Measurements from ENCODE around the gene ZSWIM9.

The ZSWIM9 gene

DNA sequence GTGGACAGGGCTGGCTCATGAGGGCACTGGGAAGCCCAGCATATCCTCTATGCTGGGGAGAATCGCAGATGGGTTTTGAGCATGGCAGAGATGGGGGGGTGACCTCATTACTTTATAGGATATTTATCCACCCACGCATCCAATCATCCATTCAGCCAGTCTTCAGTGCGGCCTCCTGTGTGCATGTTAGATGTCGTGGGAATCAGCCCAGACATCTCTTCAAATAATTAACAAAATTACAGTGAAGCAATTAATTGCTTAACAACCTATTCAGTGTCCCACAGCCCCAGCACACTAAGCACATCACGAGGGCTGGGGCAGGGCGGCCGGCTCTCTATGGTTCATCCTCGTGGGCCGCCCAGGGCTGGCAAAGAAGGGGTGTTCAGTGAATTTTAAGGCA is 21.9 kb upstream of the ZSWIM9 start:
- H3K4me2 ChIP-seq (ENCODE audit: low read length, poor library complexity, severe bottlenecking) = no peak overlapping the region
- H3K4me1 ChIP-seq (ENCODE audit: control insufficient read depth, insufficient read depth, low read depth, low read length) = no peaks in the 10 kb centered on the region
- H4K8ac ChIP-seq (ENCODE audit: low read length) = no peak overlapping the region
- no peak overlapping the region for H2BK15ac ChIP-seq (ENCODE audit: low read depth, poor library complexity, severe bottlenecking)
- H3K18ac ChIP-seq (ENCODE audit: low read depth in 1 of 2, low read length in 2 of 2) = no peak overlapping the region
- H3K14ac ChIP-seq (ENCODE audit: low read length in 2 of 2) = no peak overlapping the region
- no peaks in the 10 kb centered on the region for H3K27me3 ChIP-seq (ENCODE audit: control insufficient read depth in 1 of 2, insufficient read depth in 1 of 2, low read length in 2 of 2)
- DNase-seq = no peak
- H3K79me1 ChIP-seq (replicated peaks; ENCODE audit: low read length, poor library complexity, severe bottlenecking) = no peaks in the 10 kb centered on the region
- H2AFZ ChIP-seq (ENCODE audit: low read depth, low read length) = no peak overlapping the region
- no peak overlapping the region for H2BK120ac ChIP-seq (ENCODE audit: low read depth, low read length)
- H2BK5ac ChIP-seq (ENCODE audit: low read depth, low read length, poor library complexity, severe bottlenecking) = no peak overlapping the region
- H4K91ac ChIP-seq (ENCODE audit: low read length) = no peak overlapping the region
- no peak overlapping the region for H2AK5ac ChIP-seq (ENCODE audit: low read length, severe bottlenecking)
- H3K27ac ChIP-seq (ENCODE audit: low read length, poor library complexity, severe bottlenecking) = no peak overlapping the region
- H3K4ac ChIP-seq (ENCODE audit: low read depth in 1 of 2, low read length in 2 of 2) = no peak overlapping the region
- no peaks in the 10 kb centered on the region for H3K9me3 ChIP-seq (ENCODE audit: control insufficient read depth, low read length)
- H3K36me3 ChIP-seq (ENCODE audit: control insufficient read depth in 1 of 2, insufficient read depth in 2 of 2, low read depth in 1 of 2, low read length in 2 of 2) = peaks cover 25 to 51% of the 10 kb centered on the region in 2 experiments
- H2BK12ac ChIP-seq (ENCODE audit: low read length in 2 of 2) = no peak overlapping the region
- no peak overlapping the region for H3K23ac ChIP-seq (ENCODE audit: low read length in 2 of 2)
- no peak overlapping the region for H3K9ac ChIP-seq (ENCODE audit: low read length)
- 98% methylated on average over 9 of the region's 9 CpGs for WGBS
- H3K4me3 ChIP-seq (ENCODE audit: insufficient read depth in 1 of 2, low read depth in 1 of 2, low read length in 2 of 2) = no peak overlapping the region

DNA sequence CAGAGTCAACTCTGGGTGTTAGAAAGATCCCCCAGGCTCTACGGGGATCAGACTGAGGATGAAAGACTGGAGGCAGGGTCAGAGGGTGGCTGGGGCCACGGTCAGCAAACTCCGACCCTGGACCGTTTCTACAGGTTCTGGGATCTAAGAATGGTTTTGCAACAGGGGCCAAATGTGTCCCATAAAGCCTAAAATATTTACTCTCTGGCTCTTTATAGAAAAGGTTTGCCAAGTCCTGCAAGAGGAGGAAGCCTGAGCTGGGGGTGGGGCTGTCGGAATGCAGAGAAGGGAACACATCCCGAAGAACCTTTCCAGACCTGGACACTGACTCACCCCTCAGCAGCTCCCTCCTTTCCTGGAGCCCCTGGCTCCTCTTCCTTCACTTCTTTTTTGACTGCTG is 21.1 kb upstream of the ZSWIM9 start:
- H3K27me3 ChIP-seq (ENCODE audit: control insufficient read depth in 1 of 2, insufficient read depth in 1 of 2, low read length in 2 of 2) = no peaks in the 10 kb centered on the region
- H3K18ac ChIP-seq (ENCODE audit: low read depth in 1 of 2, low read length in 2 of 2) = no peak overlapping the region
- no peaks in the 10 kb centered on the region for H3K79me1 ChIP-seq (replicated peaks; ENCODE audit: low read length, poor library complexity, severe bottlenecking)
- no peaks in the 10 kb centered on the region for H3K4me1 ChIP-seq (ENCODE audit: control insufficient read depth, insufficient read depth, low read depth, low read length)
- H3K27ac ChIP-seq (ENCODE audit: low read length, poor library complexity, severe bottlenecking) = no peak overlapping the region
- no peak overlapping the region for H3K9ac ChIP-seq (ENCODE audit: low read length)
- peaks cover 25 to 51% of the 10 kb centered on the region in 2 experiments for H3K36me3 ChIP-seq (ENCODE audit: control insufficient read depth in 1 of 2, insufficient read depth in 2 of 2, low read depth in 1 of 2, low read length in 2 of 2)
- no peak overlapping the region for H3K14ac ChIP-seq (ENCODE audit: low read length in 2 of 2)
- no peak overlapping the region for H2BK12ac ChIP-seq (ENCODE audit: low read length in 2 of 2)
- no peak overlapping the region for H3K4ac ChIP-seq (ENCODE audit: low read depth in 1 of 2, low read length in 2 of 2)
- no peak overlapping the region for H2AFZ ChIP-seq (ENCODE audit: low read depth, low read length)
- no peak overlapping the region for H3K4me3 ChIP-seq (ENCODE audit: insufficient read depth in 1 of 2, low read depth in 1 of 2, low read length in 2 of 2)
- no peak overlapping the region for H4K8ac ChIP-seq (ENCODE audit: low read length)
- no peaks in the 10 kb centered on the region for H3K9me3 ChIP-seq (ENCODE audit: control insufficient read depth, low read length)
- no peak for DNase-seq
- H3K23ac ChIP-seq (ENCODE audit: low read length in 2 of 2) = no peak overlapping the region
- no peak overlapping the region for H3K4me2 ChIP-seq (ENCODE audit: low read length, poor library complexity, severe bottlenecking)
- no peak overlapping the region for H2BK5ac ChIP-seq (ENCODE audit: low read depth, low read length, poor library complexity, severe bottlenecking)
- no peak overlapping the region for H2BK15ac ChIP-seq (ENCODE audit: low read depth, poor library complexity, severe bottlenecking)
- 92% methylated on average over 6 of the region's 6 CpGs for WGBS
- H2AK5ac ChIP-seq (ENCODE audit: low read length, severe bottlenecking) = no peak overlapping the region
- H2BK120ac ChIP-seq (ENCODE audit: low read depth, low read length) = no peak overlapping the region
- H4K91ac ChIP-seq (ENCODE audit: low read length) = no peak overlapping the region

DNA sequence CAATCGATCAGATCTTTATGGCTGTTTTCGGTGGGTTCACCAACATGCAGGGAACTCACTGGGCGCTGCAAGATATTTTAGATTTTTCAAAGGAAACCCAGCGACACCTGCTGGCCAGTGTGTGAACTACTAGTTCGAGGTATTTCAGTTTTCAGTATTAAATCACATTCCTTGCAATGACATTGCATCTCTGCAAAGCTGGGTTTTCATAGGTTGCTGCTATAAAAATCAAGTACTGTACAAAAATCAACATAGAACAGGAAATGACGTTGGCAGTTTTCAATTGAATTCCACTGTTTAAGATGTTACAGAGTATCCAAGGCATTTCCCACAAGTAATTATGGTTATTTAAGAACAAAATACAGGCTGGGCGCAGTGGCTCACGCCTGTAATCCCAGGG is 17.9 kb upstream of the ZSWIM9 start:
- Histone ChIP-seq H3K79me1 (replicated peaks; ENCODE audit: low read length, poor library complexity, severe bottlenecking) (peaks cover 2% of the 10 kb centered on the region), H3K9ac (ENCODE audit: low read length) (no peak overlapping the region), H2BK12ac (ENCODE audit: low read length in 2 of 2) (no peak overlapping the region), H2BK15ac (ENCODE audit: low read depth, poor library complexity, severe bottlenecking) (no peak overlapping the region), H3K23ac (ENCODE audit: low read length in 2 of 2) (no peak overlapping the region), H3K14ac (ENCODE audit: low read length in 2 of 2) (no peak overlapping the region), H3K4me2 (ENCODE audit: low read length, poor library complexity, severe bottlenecking) (no peak overlapping the region), H4K8ac (ENCODE audit: low read length) (no peak overlapping the region), H3K4ac (ENCODE audit: low read depth in 1 of 2, low read length in 2 of 2) (no peak overlapping the region), H4K91ac (ENCODE audit: low read length) (no peak overlapping the region), H3K27ac (ENCODE audit: low read length, poor library complexity, severe bottlenecking) (no peak overlapping the region), H3K27me3 (ENCODE audit: control insufficient read depth in 1 of 2, insufficient read depth in 1 of 2, low read length in 2 of 2) (no peaks in the 10 kb centered on the region), H2BK5ac (ENCODE audit: low read depth, low read length, poor library complexity, severe bottlenecking) (no peak overlapping the region), H3K4me1 (ENCODE audit: control insufficient read depth, insufficient read depth, low read depth, low read length) (no peaks in the 10 kb centered on the region), H2AFZ (ENCODE audit: low read depth, low read length) (no peak overlapping the region), H2AK5ac (ENCODE audit: low read length, severe bottlenecking) (no peak overlapping the region), H3K9me3 (ENCODE audit: control insufficient read depth, low read length) (no peaks in the 10 kb centered on the region), H3K18ac (ENCODE audit: low read depth in 1 of 2, low read length in 2 of 2) (no peak overlapping the region), H3K4me3 (ENCODE audit: insufficient read depth in 1 of 2, low read depth in 1 of 2, low read length in 2 of 2) (no peak overlapping the region), H3K36me3 (ENCODE audit: control insufficient read depth in 1 of 2, insufficient read depth in 2 of 2, low read depth in 1 of 2, low read length in 2 of 2) (peaks cover 15 to 51% of the 10 kb centered on the region in 2 experiments), H2BK120ac (ENCODE audit: low read depth, low read length) (no peak overlapping the region)
- DNase-seq = peak; percentile 61
- 56% methylated on average over 6 of the region's 8 CpGs for WGBS

GRCh38 chr19:48154003-48154402 is 16.5 kb upstream of the ZSWIM9 start:
- H3K27ac ChIP-seq (ENCODE audit: low read length, poor library complexity, severe bottlenecking) = no peak overlapping the region
- no peaks in the 10 kb centered on the region for H3K27me3 ChIP-seq (ENCODE audit: control insufficient read depth in 1 of 2, insufficient read depth in 1 of 2, low read length in 2 of 2)
- H2BK12ac ChIP-seq (ENCODE audit: low read length in 2 of 2) = no peak overlapping the region
- peaks cover 2% of the 10 kb centered on the region for H3K79me1 ChIP-seq (replicated peaks; ENCODE audit: low read length, poor library complexity, severe bottlenecking)
- no peak overlapping the region for H3K23ac ChIP-seq (ENCODE audit: low read length in 2 of 2)
- no peak overlapping the region for H2AK5ac ChIP-seq (ENCODE audit: low read length, severe bottlenecking)
- H4K91ac ChIP-seq (ENCODE audit: low read length) = no peak overlapping the region
- no peak overlapping the region for H2BK15ac ChIP-seq (ENCODE audit: low read depth, poor library complexity, severe bottlenecking)
- DNase-seq = peak; percentile 15
- no peak overlapping the region for H3K4ac ChIP-seq (ENCODE audit: low read depth in 1 of 2, low read length in 2 of 2)
- no peaks in the 10 kb centered on the region for H3K9me3 ChIP-seq (ENCODE audit: control insufficient read depth, low read length)
- WGBS = 79% methylated on average over 9 of the region's 9 CpGs
- no peak overlapping the region for H4K8ac ChIP-seq (ENCODE audit: low read length)
- no peak overlapping the region for H3K18ac ChIP-seq (ENCODE audit: low read depth in 1 of 2, low read length in 2 of 2)
- H2AFZ ChIP-seq (ENCODE audit: low read depth, low read length) = no peak overlapping the region
- no peak overlapping the region for H2BK5ac ChIP-seq (ENCODE audit: low read depth, low read length, poor library complexity, severe bottlenecking)
- H2BK120ac ChIP-seq (ENCODE audit: low read depth, low read length) = no peak overlapping the region
- no peaks in the 10 kb centered on the region for H3K4me1 ChIP-seq (ENCODE audit: control insufficient read depth, insufficient read depth, low read depth, low read length)
- H3K36me3 ChIP-seq (ENCODE audit: control insufficient read depth in 1 of 2, insufficient read depth in 2 of 2, low read depth in 1 of 2, low read length in 2 of 2) = peaks cover 17 to 48% of the 10 kb centered on the region in 2 experiments
- no peak overlapping the region for H3K4me3 ChIP-seq (ENCODE audit: insufficient read depth in 1 of 2, low read depth in 1 of 2, low read length in 2 of 2)
- H3K14ac ChIP-seq (ENCODE audit: low read length in 2 of 2) = no peak overlapping the region
- no peak overlapping the region for H3K4me2 ChIP-seq (ENCODE audit: low read length, poor library complexity, severe bottlenecking)
- no peak overlapping the region for H3K9ac ChIP-seq (ENCODE audit: low read length)
